Neural progenitor cell (in vitro differentiated cells): ENCODE measurements around the gene HSPA12A. TPM values are rescaled to one million over a fixed set of nuclear protein-coding genes. Genes with fewer than 3 reads are reported as not detected.

ENCODE experiments used
- DNase-seq: peaks from one replicate; pipeline ENCODE4 v3.0.0-alpha.2; 2016; ENCODE audit warnings: low spot score
- H2AFZ ChIP-seq: fragments of 200-600 bp; sonication (generic); replicated peaks from 2 replicates; pipeline ENCODE4 v1.6.1; 2016; ENCODE audit warnings: antibody characterized with exemption
- H3F3A ChIP-seq: fragments of 200-600 bp; sonication (generic); 2 replicates; pipeline ENCODE4 v1.6.1; 2016; ENCODE audit warnings: antibody characterized with exemption, low read depth
- H3K27ac ChIP-seq: fragments of 200-600 bp; sonication (generic); 2 replicates; pipeline ENCODE4 v1.5.1; 2016; ENCODE audit warnings: mild to moderate bottlenecking
- H3K27me3 ChIP-seq: fragments of 200-600 bp; sonication (generic); 2 replicates; pipeline ENCODE4 v1.6.1; 2016; ENCODE audit warnings: mild to moderate bottlenecking, moderate library complexity
- H3K36me3 ChIP-seq: fragments of 200-600 bp; sonication (generic); 2 replicates; pipeline ENCODE4 v1.5.1; 2016
- H3K4me1 ChIP-seq: fragments of 200-600 bp; sonication (generic); 2 replicates; pipeline ENCODE4 v1.6.1; 2016; ENCODE audit warnings: mixed run types
- H3K4me2 ChIP-seq: fragments of 200-600 bp; sonication (generic); 2 replicates; pipeline ENCODE4 v1.6.1; 2016
- H3K4me3 ChIP-seq: fragments of 200-600 bp; sonication (generic); 2 replicates; pipeline ENCODE4 v1.5.1; 2016
- H3K79me2 ChIP-seq: fragments of 200-600 bp; sonication (generic); 2 replicates; pipeline ENCODE4 v1.6.1; 2016; ENCODE audit warnings: low read depth
- H3K9ac ChIP-seq: fragments of 200-600 bp; sonication (generic); 2 replicates; pipeline ENCODE4 v1.6.1; 2016
- H3K9me3 ChIP-seq: fragments of 200-600 bp; sonication (generic); 2 replicates; pipeline ENCODE4 v1.5.1; 2016; ENCODE audit warnings: low read depth
- H4K20me1 ChIP-seq: fragments of 200-600 bp; sonication (generic); 2 replicates; pipeline ENCODE4 v1.6.1; 2016; ENCODE audit warnings: low read depth
- H3K27ac Mint-ChIP-seq: 3 replicates; pipeline ENCODE4 v1.8.0; 2021; ENCODE audit warnings: mixed read lengths
- H3K27me3 Mint-ChIP-seq: 2 replicates; pipeline ENCODE4 v1.8.0; 2022; ENCODE audit warnings: low read depth, mild to moderate bottlenecking, inconsistent platforms, moderate library complexity, mixed read lengths; ENCODE audit not compliant: insufficient read depth
- H3K36me3 Mint-ChIP-seq: 3 replicates; pipeline ENCODE4 v1.8.0; 2021; ENCODE audit warnings: mixed read lengths
- H3K4me1 Mint-ChIP-seq: 3 replicates; pipeline ENCODE4 v1.8.0; 2021; ENCODE audit warnings: mixed read lengths
- H3K4me3 Mint-ChIP-seq: 3 replicates; pipeline ENCODE4 v1.8.0; 2021; ENCODE audit warnings: mild to moderate bottlenecking, moderate library complexity, mixed read lengths
- H3K9me3 Mint-ChIP-seq: 3 replicates; pipeline ENCODE4 v1.8.0; 2020; ENCODE audit warnings: mixed read lengths
- CTCF ChIP-seq: fragments of 200-600 bp; sonication (generic); IDR thresholded peaks from 2 replicates; pipeline ENCODE4 v1.5.1; 2017; ENCODE audit warnings: antibody characterized with exemption, mild to moderate bottlenecking
- EZH2 ChIP-seq: fragments of 200-600 bp; sonication (generic); IDR thresholded peaks from 2 replicates; pipeline ENCODE4 v1.6.1; 2017; ENCODE audit warnings: antibody characterized with exemption, mild to moderate bottlenecking, moderate library complexity
- EZH2phosphoT487 ChIP-seq: fragments of 200-600 bp; sonication (generic); IDR thresholded peaks from 2 replicates; pipeline ENCODE4 v1.6.1; 2017; ENCODE audit warnings: antibody characterized with exemption
- total RNA-seq: library from RNA; depleted of rRNA; stranded (reverse); fragments of >200 nt; gene quantifications from 2 replicates; pipeline ENCODE4 v1.2.3, GENCODE V29; 2015; ENCODE audit warnings: low replicate concordance

The HSPA12A gene
- total RNA-seq, 1 donor from 2014 or later, result 5.6 TPM

- Histone ChIP-seq H2AFZ (no peak overlapping the region), H3K4me2 (no peak overlapping the region), H3K9ac (no peak overlapping the region), H3F3A (no peaks in the 10 kb centered on the region), H3K27me3 (no peaks in the 10 kb centered on the region), H3K9me3 (no peaks in the 10 kb centered on the region), H3K79me2 (no peaks in the 10 kb centered on the region), H3K27ac (no peak overlapping the region), H3K4me1 (no peaks in the 10 kb centered on the region), H3K36me3 (no peaks in the 10 kb centered on the region), H4K20me1 (no peaks in the 10 kb centered on the region), H3K4me3 (no peak overlapping the region)
- peaks cover 1% of the 10 kb centered on the region for H3K36me3 Mint-ChIP-seq
- no peak overlapping the region for H3K27ac Mint-ChIP-seq
- no peak overlapping the region for H3K4me3 Mint-ChIP-seq
- peaks cover 2% of the 10 kb centered on the region for H3K4me1 Mint-ChIP-seq
- DNase-seq, result no peak
- no peaks in the 10 kb centered on the region for H3K9me3 Mint-ChIP-seq
- peaks cover 5% of the 10 kb centered on the region for H3K27me3 Mint-ChIP-seq
- TF ChIP-seq EZH2phosphoT487 (no peak), EZH2 (no peak), CTCF (no peak)
Measured at GRCh38 chr10:116684781-116685180, 57.6 kb downstream of the HSPA12A start.

GRCh38 chr10:116683821-116684220, 58.5 kb downstream of the HSPA12A start:
- Histone ChIP-seq H3K36me3 (no peaks in the 10 kb centered on the region), H4K20me1 (no peaks in the 10 kb centered on the region), H3K27me3 (no peaks in the 10 kb centered on the region), H2AFZ (no peak overlapping the region), H3K79me2 (no peaks in the 10 kb centered on the region), H3K4me1 (no peaks in the 10 kb centered on the region), H3K4me2 (no peak overlapping the region), H3K9me3 (no peaks in the 10 kb centered on the region), H3K4me3 (no peak overlapping the region), H3K27ac (no peak overlapping the region), H3F3A (no peaks in the 10 kb centered on the region), H3K9ac (no peak overlapping the region)
- Mint-ChIP-seq H3K36me3 (peaks cover 1% of the 10 kb centered on the region), H3K27ac (no peak overlapping the region), H3K4me3 (no peak overlapping the region), H3K4me1 (peaks cover 2% of the 10 kb centered on the region), H3K27me3 (peaks cover 5% of the 10 kb centered on the region), H3K9me3 (no peaks in the 10 kb centered on the region)
- no peak for DNase-seq
- TF ChIP-seq EZH2phosphoT487 (no peak), CTCF (no peak)

- TF ChIP-seq CTCF (no peak), EZH2phosphoT487 (no peak), EZH2 (no peak)
- no peak overlapping the region for H2AFZ ChIP-seq
Measured at GRCh38 chr10:116683166-116683565, 59.2 kb downstream of the HSPA12A start.

More at GRCh38 chr10:116683166-116683565, 59.2 kb downstream of the HSPA12A start:
- H3K9me3 Mint-ChIP-seq, result no peaks in the 10 kb centered on the region
- peaks cover 1% of the 10 kb centered on the region for H3K36me3 Mint-ChIP-seq
- Histone ChIP-seq H3K9ac (no peak overlapping the region), H3K4me2 (no peak overlapping the region), H3K36me3 (no peaks in the 10 kb centered on the region), H3K4me3 (no peak overlapping the region), H4K20me1 (no peaks in the 10 kb centered on the region), H3K79me2 (no peaks in the 10 kb centered on the region), H3F3A (no peaks in the 10 kb centered on the region), H3K4me1 (no peaks in the 10 kb centered on the region), H3K27ac (no peak overlapping the region), H3K27me3 (no peaks in the 10 kb centered on the region), H3K9me3 (no peaks in the 10 kb centered on the region)
- H3K4me3 Mint-ChIP-seq, result no peak overlapping the region
- peaks cover 5% of the 10 kb centered on the region for H3K27me3 Mint-ChIP-seq
- peaks cover 2% of the 10 kb centered on the region for H3K4me1 Mint-ChIP-seq
- H3K27ac Mint-ChIP-seq, result no peak overlapping the region
- no peak for DNase-seq
